Neural progenitor cell (in vitro differentiated cells): ENCODE results near the gene RPN2. TPM values are rescaled to one million over a fixed set of nuclear protein-coding genes. Genes with fewer than 3 reads are reported as not detected.
A peak's percentile ranks its signal among the peaks of the same experiment; 100 is the strongest.

Experiments
- DNase-seq: peaks from one replicate; pipeline ENCODE4 v3.0.0-alpha.2; 2016; ENCODE audit warnings: low spot score
- H2AFZ ChIP-seq: fragments of 200-600 bp; sonication (generic); replicated peaks from 2 replicates; pipeline ENCODE4 v1.6.1; 2016; ENCODE audit warnings: antibody characterized with exemption
- H3F3A ChIP-seq: fragments of 200-600 bp; sonication (generic); 2 replicates; pipeline ENCODE4 v1.6.1; 2016; ENCODE audit warnings: antibody characterized with exemption, low read depth
- H3K27ac ChIP-seq: fragments of 200-600 bp; sonication (generic); 2 replicates; pipeline ENCODE4 v1.5.1; 2016; ENCODE audit warnings: mild to moderate bottlenecking
- H3K27me3 ChIP-seq: fragments of 200-600 bp; sonication (generic); 2 replicates; pipeline ENCODE4 v1.6.1; 2016; ENCODE audit warnings: mild to moderate bottlenecking, moderate library complexity
- H3K36me3 ChIP-seq: fragments of 200-600 bp; sonication (generic); 2 replicates; pipeline ENCODE4 v1.5.1; 2016
- H3K4me1 ChIP-seq: fragments of 200-600 bp; sonication (generic); 2 replicates; pipeline ENCODE4 v1.6.1; 2016; ENCODE audit warnings: mixed run types
- H3K4me2 ChIP-seq: fragments of 200-600 bp; sonication (generic); 2 replicates; pipeline ENCODE4 v1.6.1; 2016
- H3K4me3 ChIP-seq: fragments of 200-600 bp; sonication (generic); 2 replicates; pipeline ENCODE4 v1.5.1; 2016
- H3K79me2 ChIP-seq: fragments of 200-600 bp; sonication (generic); 2 replicates; pipeline ENCODE4 v1.6.1; 2016; ENCODE audit warnings: low read depth
- H3K9ac ChIP-seq: fragments of 200-600 bp; sonication (generic); 2 replicates; pipeline ENCODE4 v1.6.1; 2016
- H3K9me3 ChIP-seq: fragments of 200-600 bp; sonication (generic); 2 replicates; pipeline ENCODE4 v1.5.1; 2016; ENCODE audit warnings: low read depth
- H4K20me1 ChIP-seq: fragments of 200-600 bp; sonication (generic); 2 replicates; pipeline ENCODE4 v1.6.1; 2016; ENCODE audit warnings: low read depth
- H3K27ac Mint-ChIP-seq: 3 replicates; pipeline ENCODE4 v1.8.0; 2021; ENCODE audit warnings: mixed read lengths
- H3K27me3 Mint-ChIP-seq: 2 replicates; pipeline ENCODE4 v1.8.0; 2022; ENCODE audit warnings: low read depth, mild to moderate bottlenecking, inconsistent platforms, moderate library complexity, mixed read lengths; ENCODE audit not compliant: insufficient read depth
- H3K36me3 Mint-ChIP-seq: 3 replicates; pipeline ENCODE4 v1.8.0; 2021; ENCODE audit warnings: mixed read lengths
- H3K4me1 Mint-ChIP-seq: 3 replicates; pipeline ENCODE4 v1.8.0; 2021; ENCODE audit warnings: mixed read lengths
- H3K4me3 Mint-ChIP-seq: 3 replicates; pipeline ENCODE4 v1.8.0; 2021; ENCODE audit warnings: mild to moderate bottlenecking, moderate library complexity, mixed read lengths
- H3K9me3 Mint-ChIP-seq: 3 replicates; pipeline ENCODE4 v1.8.0; 2020; ENCODE audit warnings: mixed read lengths
- EZH2 ChIP-seq: fragments of 200-600 bp; sonication (generic); IDR thresholded peaks from 2 replicates; pipeline ENCODE4 v1.6.1; 2017; ENCODE audit warnings: antibody characterized with exemption, mild to moderate bottlenecking, moderate library complexity
- EZH2phosphoT487 ChIP-seq: fragments of 200-600 bp; sonication (generic); IDR thresholded peaks from 2 replicates; pipeline ENCODE4 v1.6.1; 2017; ENCODE audit warnings: antibody characterized with exemption
- total RNA-seq: library from RNA; depleted of rRNA; stranded (reverse); fragments of >200 nt; gene quantifications from 2 replicates; pipeline ENCODE4 v1.2.3, GENCODE V29; 2015; ENCODE audit warnings: low replicate concordance
- TF ChIP-seq, protein P1 (sequence below): fragments of 200-600 bp; sonication (generic); IDR thresholded peaks from 2 replicates; pipeline ENCODE4 v1.5.1; 2017; ENCODE audit warnings: antibody characterized with exemption, mild to moderate bottlenecking

RPN2 gene
- total RNA-seq, 1 donor from 2014 or later = 249 TPM

DNA sequence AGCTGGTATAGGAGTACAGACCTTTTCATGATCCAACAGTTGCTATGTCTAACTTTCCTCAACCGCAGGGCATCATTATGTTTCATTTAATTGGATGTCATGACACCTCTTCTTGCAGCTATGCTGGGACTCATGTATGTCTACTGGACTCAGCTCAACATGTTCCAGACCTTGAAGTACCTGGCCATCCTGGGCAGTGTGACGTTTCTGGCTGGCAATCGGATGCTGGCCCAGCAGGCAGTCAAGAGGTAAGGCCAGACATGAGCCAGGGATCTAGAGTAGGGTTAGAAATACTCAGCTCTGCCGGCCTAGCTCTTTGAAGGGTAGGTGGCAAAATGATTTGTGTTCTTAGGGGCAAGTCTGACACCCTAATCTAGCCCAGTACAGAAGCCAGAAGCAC, 57.3 kb downstream of the RPN2 start:
- no peak overlapping the region for H2AFZ ChIP-seq
- TF ChIP-seq EZH2phosphoT487 = no peak
- no peak for TF ChIP-seq EZH2
- TF ChIP-seq, protein P1, sequence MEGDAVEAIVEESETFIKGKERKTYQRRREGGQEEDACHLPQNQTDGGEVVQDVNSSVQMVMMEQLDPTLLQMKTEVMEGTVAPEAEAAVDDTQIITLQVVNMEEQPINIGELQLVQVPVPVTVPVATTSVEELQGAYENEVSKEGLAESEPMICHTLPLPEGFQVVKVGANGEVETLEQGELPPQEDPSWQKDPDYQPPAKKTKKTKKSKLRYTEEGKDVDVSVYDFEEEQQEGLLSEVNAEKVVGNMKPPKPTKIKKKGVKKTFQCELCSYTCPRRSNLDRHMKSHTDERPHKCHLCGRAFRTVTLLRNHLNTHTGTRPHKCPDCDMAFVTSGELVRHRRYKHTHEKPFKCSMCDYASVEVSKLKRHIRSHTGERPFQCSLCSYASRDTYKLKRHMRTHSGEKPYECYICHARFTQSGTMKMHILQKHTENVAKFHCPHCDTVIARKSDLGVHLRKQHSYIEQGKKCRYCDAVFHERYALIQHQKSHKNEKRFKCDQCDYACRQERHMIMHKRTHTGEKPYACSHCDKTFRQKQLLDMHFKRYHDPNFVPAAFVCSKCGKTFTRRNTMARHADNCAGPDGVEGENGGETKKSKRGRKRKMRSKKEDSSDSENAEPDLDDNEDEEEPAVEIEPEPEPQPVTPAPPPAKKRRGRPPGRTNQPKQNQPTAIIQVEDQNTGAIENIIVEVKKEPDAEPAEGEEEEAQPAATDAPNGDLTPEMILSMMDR = no peak
- no peak overlapping the region for H3K4me2 ChIP-seq
- H4K20me1 ChIP-seq = no peaks in the 10 kb centered on the region
- peaks cover 39% of the 10 kb centered on the region for H3K36me3 ChIP-seq
- Mint-ChIP-seq H3K27me3 (no peaks in the 10 kb centered on the region), H3K36me3 (peaks cover 62% of the 10 kb centered on the region), H3K9me3 (no peaks in the 10 kb centered on the region), H3K4me1 (peaks cover 48% of the 10 kb centered on the region), H3K27ac (peak overlapping the region; percentile 79), H3K4me3 (no peak overlapping the region)
- peaks cover 23% of the 10 kb centered on the region for H3K4me1 ChIP-seq
- H3K4me3 ChIP-seq = no peak overlapping the region
- H3K79me2 ChIP-seq = no peaks in the 10 kb centered on the region
- no peaks in the 10 kb centered on the region for H3K9me3 ChIP-seq
- H3K27ac ChIP-seq = no peak overlapping the region
- no peaks in the 10 kb centered on the region for H3K27me3 ChIP-seq
- peaks cover 43% of the 10 kb centered on the region for H3F3A ChIP-seq
- DNase-seq = no peak
- H3K9ac ChIP-seq = no peak overlapping the region

DNA sequence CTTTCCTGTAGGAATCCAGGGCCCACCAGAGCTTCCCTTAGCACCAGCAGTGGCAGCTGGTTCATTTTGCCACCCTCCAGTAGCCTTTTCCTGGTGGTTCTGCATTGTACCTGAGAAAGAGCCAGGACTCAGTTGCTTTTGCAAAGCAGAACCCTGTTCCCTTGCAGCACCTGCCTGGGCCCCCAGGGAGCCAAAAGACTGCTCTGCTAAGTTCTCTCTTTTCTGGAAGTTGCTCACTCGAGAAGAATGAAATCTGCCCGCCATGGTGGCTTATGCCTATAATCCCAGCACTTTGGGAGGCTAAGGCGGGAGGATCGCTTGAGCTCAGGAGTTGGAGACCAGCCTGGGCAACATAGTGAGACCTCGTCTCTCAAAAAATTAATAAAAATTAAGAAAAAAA, 58.5 kb downstream of the RPN2 start:
- TF ChIP-seq EZH2 (no peak), EZH2phosphoT487 (no peak)
- TF ChIP-seq, protein P1 = no peak
- Histone ChIP-seq H2AFZ (no peak overlapping the region), H3K4me1 (peaks cover 16% of the 10 kb centered on the region), H3K4me3 (no peak overlapping the region), H4K20me1 (no peaks in the 10 kb centered on the region), H3F3A (peaks cover 41% of the 10 kb centered on the region), H3K4me2 (no peak overlapping the region), H3K27me3 (no peaks in the 10 kb centered on the region), H3K9me3 (no peaks in the 10 kb centered on the region), H3K36me3 (peaks cover 42% of the 10 kb centered on the region), H3K79me2 (no peaks in the 10 kb centered on the region), H3K9ac (no peak overlapping the region), H3K27ac (no peak overlapping the region)
- no peak overlapping the region for H3K27ac Mint-ChIP-seq
- peaks cover 38% of the 10 kb centered on the region for H3K4me1 Mint-ChIP-seq
- H3K27me3 Mint-ChIP-seq = no peaks in the 10 kb centered on the region
- no peak overlapping the region for H3K4me3 Mint-ChIP-seq
- DNase-seq = no peak
- no peaks in the 10 kb centered on the region for H3K9me3 Mint-ChIP-seq
- peaks cover 64% of the 10 kb centered on the region for H3K36me3 Mint-ChIP-seq

DNA sequence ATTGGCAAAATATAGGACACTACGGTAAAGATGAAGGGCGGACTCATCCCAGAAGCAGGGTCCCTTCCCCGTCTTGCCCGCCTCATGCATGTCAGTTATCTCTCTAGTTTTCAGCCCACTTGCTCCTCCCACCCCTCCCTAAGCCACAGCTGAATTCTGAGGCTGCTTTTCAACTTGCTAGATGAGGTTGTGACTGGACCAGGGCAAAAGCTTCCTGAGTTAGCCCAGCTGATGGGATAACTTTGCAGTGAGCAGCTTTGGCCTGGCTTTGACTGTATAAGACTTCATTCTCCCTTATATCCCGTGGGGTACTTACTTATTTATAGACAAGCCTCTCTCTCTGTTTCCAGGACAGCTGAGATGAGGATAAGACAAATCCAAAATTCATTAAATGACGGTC, 59.3 kb downstream of the RPN2 start:
- no peak overlapping the region for H3K4me3 Mint-ChIP-seq
- Histone ChIP-seq H3K27ac (peak overlapping the region; percentile 42), H3K4me1 (peaks cover 24% of the 10 kb centered on the region), H2AFZ (no peak overlapping the region), H3K9ac (no peak overlapping the region), H3F3A (peaks cover 41% of the 10 kb centered on the region), H3K4me3 (no peak overlapping the region), H4K20me1 (no peaks in the 10 kb centered on the region), H3K79me2 (no peaks in the 10 kb centered on the region), H3K4me2 (no peak overlapping the region), H3K36me3 (peaks cover 42% of the 10 kb centered on the region), H3K27me3 (no peaks in the 10 kb centered on the region), H3K9me3 (no peaks in the 10 kb centered on the region)
- peaks cover 38% of the 10 kb centered on the region for H3K4me1 Mint-ChIP-seq
- TF ChIP-seq, protein P1 = no peak
- TF ChIP-seq EZH2 (no peak), EZH2phosphoT487 (no peak)
- peaks cover 66% of the 10 kb centered on the region for H3K36me3 Mint-ChIP-seq
- no peak for DNase-seq
- H3K27me3 Mint-ChIP-seq = no peaks in the 10 kb centered on the region
- peak overlapping the region; percentile 17 for H3K27ac Mint-ChIP-seq
- H3K9me3 Mint-ChIP-seq = no peaks in the 10 kb centered on the region
